Adrenal gland (tissue), 5 donors: ENCODE measurements around the gene EEF1AKMT1.

ENCODE experiments used
- CTCF ChIP-seq, 6 experiments: fragments of 450-650 bp in 4 of 6; fragments of 200-600 bp in 2 of 6; sonication (generic) in 1 of 6; IDR thresholded peaks; 1 replicate in 5 of 6; 2 replicates in 1 of 6; pipeline versions ENCODE4 v1.5.1 to v1.8.0; 2016 to 2021; ENCODE audit warnings: antibody characterized with exemption in 6 of 6, mild to moderate bottlenecking in 2 of 6, moderate library complexity in 1 of 6
- POLR2A ChIP-seq, 2 donors: fragments of 450-650 bp; IDR thresholded peaks; one replicate each; pipeline ENCODE4 v1.6.1; 2017; ENCODE audit warnings: antibody characterized with exemption in 2 of 2, mild to moderate bottlenecking in 2 of 2, moderate library complexity in 1 of 2
- donor health status: DM: no; HTN: no; CAD: no.

GRCh38 chr13:20754009-20754408 is 19.8 kb downstream of the EEF1AKMT1 start:
- TF ChIP-seq CTCF (IDR thresholded peaks at IDR 0.05) (no peak), POLR2A (IDR thresholded peaks at IDR 0.05) (no peak)
